Activated T-cell treated with anti-CD3 and anti-CD28 coated beads for 4 hours (primary cell): ENCODE measurements around the gene MTG1.
A peak's percentile ranks its signal among the peaks of the same experiment; 100 is the strongest.

ENCODE experiments used
- DNase-seq: peaks from one replicate; pipeline ENCODE4 v3.0.0-alpha.2; 2020

The MTG1 gene, protein sequence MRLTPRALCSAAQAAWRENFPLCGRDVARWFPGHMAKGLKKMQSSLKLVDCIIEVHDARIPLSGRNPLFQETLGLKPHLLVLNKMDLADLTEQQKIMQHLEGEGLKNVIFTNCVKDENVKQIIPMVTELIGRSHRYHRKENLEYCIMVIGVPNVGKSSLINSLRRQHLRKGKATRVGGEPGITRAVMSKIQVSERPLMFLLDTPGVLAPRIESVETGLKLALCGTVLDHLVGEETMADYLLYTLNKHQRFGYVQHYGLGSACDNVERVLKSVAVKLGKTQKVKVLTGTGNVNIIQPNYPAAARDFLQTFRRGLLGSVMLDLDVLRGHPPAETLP

GRCh38 chr10:133394064-133394663, at the start of gene MTG1:
TSS of gene MTG1 (plus strand) at chr10:133394157. CDS start at chr10:133394221, 64 bp downstream.
- no peak for DNase-seq

- DNase-seq, result no peak
These were observed 49.7 kb upstream of the MTG1 start for GRCh38 chr10:133344236-133344635.

- no peak for DNase-seq
These were observed 47.5 kb upstream of the MTG1 start for GRCh38 chr10:133346413-133346812.

GRCh38 chr10:133347710-133348517, 46.0 kb upstream of the MTG1 start:
- DNase-seq, result no peak

- no peak for DNase-seq
These were observed 44.8 kb upstream of the MTG1 start for GRCh38 chr10:133349160-133349568.

GRCh38 chr10:133349577-133350011, 44.4 kb upstream of the MTG1 start:
- no peak for DNase-seq

DNA sequence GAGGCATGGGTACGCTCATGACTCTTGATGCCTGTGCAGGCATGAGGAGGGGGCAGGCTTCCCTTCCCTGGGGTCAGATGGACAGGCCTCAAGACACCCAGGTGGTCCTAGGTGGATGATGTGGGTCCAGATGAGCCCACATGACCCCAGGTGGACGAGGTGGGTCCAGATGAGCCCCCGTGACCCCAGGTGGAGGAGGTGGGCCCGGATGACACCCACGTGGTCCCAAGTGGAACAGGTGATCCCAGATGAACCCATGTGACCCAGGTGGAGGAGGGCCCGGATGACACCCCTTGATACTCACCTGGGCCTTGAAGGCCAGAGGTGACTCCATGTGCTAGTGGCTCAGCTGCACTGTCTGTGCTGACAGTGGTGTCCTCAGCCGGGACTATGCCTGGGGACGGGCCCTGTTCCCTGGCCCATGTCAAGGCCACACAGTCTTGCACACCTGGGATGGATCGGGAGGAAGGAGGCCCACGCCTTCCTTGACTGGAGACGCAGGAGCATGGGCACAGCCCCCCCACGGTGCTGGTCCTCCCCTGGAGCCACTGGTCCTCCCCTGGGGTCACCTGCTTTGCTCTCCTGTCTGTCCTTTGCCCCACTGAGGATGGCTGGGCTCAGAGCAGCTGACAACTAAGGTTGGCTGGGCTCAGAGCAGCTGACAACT, 43.5 kb upstream of the MTG1 start:
- DNase-seq, result no peak

GRCh38 chr10:133350950-133351329, 43.0 kb upstream of the MTG1 start:
- no peak for DNase-seq

- DNase-seq, result no peak
These were observed 42.3 kb upstream of the MTG1 start for GRCh38 chr10:133351408-133352318.

DNA sequence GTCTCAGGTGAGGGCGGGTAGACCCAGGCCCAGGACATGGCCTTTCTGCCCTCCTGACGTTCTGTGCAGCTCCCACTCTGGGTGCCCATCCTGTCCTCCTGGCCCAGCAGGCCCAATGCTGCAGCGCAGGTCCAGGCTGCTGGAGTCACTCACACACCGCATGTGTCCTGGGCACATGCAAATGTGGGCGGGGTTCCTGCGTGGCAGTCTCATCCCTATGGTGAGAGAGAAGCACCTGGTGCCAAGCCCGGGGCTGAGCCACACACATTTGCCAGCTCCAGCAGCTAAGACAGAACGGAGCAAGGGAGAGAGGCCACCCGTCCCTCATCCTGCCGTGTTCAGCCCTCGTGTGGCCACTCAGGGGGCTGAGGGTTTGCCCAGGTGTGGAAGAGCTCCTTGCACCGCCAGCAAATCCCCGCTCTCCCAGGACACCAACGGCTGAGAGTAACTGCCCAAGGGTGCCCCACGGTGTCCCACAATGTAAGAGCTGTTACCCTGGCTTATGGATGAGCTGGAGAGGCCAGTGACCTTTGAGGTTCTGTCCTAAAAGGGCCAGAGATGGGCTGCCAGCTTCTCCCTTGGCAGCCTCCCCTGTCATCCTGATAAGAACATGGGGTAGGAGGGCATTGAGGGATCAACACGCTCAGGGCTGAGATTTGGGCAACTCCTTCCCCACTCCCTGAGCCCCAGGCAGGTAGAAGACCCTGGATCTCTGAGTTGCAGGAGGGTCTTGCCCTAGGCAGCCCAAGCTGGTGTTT, 40.6 kb upstream of the MTG1 start:
- no peak for DNase-seq

GRCh38 chr10:133353988-133354605, 39.9 kb upstream of the MTG1 start:
- no peak for DNase-seq

GRCh38 chr10:133354672-133355240, 39.2 kb upstream of the MTG1 start:
- no peak for DNase-seq

DNA sequence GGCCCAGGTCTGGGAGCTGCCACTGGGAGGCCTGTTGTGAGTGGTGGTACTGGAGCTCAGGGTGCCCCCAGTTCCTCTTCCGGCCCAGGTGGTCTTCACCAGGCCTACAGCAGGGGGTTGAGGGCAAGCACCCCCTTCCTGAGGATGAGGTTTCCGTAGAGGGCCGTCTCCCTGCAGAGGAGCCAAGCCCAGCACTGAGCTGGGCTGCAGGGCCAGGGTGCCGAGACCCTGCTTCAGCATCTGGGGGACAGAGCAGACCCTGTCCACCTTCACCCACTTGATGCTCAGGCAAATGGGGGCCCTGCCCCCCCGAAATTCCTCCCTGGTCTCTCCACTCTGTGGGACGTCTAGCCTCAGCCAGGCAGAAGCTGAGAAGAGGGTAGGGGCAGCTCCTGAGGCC, 38.7 kb upstream of the MTG1 start:
- no peak for DNase-seq

GRCh38 chr10:133355991-133356390, 38.0 kb upstream of the MTG1 start:
- no peak for DNase-seq

GRCh38 chr10:133356549-133357284, 37.2 kb upstream of the MTG1 start:
- no peak for DNase-seq

- peak; percentile 54 for DNase-seq
These were observed 36.4 kb upstream of the MTG1 start, which contains the start of gene FUOM for GRCh38 chr10:133357285-133358161. TSS of gene FUOM (minus strand) at chr10:133358019. CDS start at chr10:133358007, 12 bp downstream.

DNA sequence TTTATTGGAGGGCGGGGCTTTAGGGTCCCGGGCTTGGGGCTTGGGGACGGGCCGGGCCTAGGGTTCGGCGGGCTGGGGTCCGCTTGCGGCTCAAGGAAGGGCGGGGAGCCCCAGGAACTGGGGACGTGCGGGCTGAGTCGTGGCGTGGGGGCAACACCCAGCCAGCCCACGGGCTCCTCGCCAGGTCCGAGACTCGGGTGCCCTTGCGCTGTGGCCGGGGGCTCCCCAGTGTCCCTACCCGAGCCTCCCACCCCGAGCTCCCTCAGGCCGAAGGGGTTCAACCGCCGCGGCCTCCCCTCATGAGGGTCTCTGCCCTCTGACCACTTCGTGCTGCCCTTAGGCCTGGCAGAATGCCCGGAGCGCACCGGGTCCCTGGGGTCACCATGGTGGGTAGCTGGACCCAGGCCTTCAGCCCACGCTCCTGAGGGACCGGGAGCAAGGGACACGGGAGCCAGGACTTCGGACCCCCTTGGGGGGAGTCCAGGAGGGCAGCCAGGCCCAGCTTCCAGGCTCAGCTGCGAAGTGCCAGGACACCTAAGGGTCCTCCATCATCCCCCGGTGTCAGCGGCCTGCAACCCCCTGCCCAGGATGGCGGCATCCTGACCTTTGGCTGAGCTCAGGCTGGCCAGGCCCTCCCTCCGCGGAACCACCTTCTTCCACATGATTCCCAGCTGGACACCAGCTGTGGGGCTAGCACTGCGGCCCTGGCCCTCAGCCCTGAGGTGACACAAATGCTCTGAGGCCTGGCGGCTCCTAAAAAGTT, 35.6 kb upstream of the MTG1 start:
- DNase-seq, result no peak

GRCh38 chr10:133358925-133359310, 35.0 kb upstream of the MTG1 start:
- DNase-seq, result no peak
